OCI-LY1 (cell line): ENCODE results near the gene KLK13.

ENCODE experiments used
- EZH2 ChIP-seq: fragments of 200-600 bp; sonication (generic), shearing (Covaris generic); IDR thresholded peaks from 2 replicates; pipeline ENCODE4 v1.8.0; 2017; ENCODE audit warnings: borderline replicate concordance, mixed run types, mild to moderate bottlenecking, antibody characterized with exemption, low read length, moderate library complexity, mixed read lengths
- TF ChIP-seq, protein P1 (sequence below): fragments of 200-600 bp; sonication (generic), shearing (Covaris generic); IDR thresholded peaks from 2 replicates; pipeline ENCODE4 v1.5.1; 2017; ENCODE audit warnings: mild to moderate bottlenecking, antibody characterized with exemption, low read length, moderate library complexity, mixed read lengths

- TF ChIP-seq, protein P1, sequence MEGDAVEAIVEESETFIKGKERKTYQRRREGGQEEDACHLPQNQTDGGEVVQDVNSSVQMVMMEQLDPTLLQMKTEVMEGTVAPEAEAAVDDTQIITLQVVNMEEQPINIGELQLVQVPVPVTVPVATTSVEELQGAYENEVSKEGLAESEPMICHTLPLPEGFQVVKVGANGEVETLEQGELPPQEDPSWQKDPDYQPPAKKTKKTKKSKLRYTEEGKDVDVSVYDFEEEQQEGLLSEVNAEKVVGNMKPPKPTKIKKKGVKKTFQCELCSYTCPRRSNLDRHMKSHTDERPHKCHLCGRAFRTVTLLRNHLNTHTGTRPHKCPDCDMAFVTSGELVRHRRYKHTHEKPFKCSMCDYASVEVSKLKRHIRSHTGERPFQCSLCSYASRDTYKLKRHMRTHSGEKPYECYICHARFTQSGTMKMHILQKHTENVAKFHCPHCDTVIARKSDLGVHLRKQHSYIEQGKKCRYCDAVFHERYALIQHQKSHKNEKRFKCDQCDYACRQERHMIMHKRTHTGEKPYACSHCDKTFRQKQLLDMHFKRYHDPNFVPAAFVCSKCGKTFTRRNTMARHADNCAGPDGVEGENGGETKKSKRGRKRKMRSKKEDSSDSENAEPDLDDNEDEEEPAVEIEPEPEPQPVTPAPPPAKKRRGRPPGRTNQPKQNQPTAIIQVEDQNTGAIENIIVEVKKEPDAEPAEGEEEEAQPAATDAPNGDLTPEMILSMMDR = no peak
- TF ChIP-seq EZH2 = no peak
Measured at GRCh38 chr19:51070334-51071094, 5.6 kb upstream of the KLK13 start.
